ENCODE data around the gene APIP.

DNA sequence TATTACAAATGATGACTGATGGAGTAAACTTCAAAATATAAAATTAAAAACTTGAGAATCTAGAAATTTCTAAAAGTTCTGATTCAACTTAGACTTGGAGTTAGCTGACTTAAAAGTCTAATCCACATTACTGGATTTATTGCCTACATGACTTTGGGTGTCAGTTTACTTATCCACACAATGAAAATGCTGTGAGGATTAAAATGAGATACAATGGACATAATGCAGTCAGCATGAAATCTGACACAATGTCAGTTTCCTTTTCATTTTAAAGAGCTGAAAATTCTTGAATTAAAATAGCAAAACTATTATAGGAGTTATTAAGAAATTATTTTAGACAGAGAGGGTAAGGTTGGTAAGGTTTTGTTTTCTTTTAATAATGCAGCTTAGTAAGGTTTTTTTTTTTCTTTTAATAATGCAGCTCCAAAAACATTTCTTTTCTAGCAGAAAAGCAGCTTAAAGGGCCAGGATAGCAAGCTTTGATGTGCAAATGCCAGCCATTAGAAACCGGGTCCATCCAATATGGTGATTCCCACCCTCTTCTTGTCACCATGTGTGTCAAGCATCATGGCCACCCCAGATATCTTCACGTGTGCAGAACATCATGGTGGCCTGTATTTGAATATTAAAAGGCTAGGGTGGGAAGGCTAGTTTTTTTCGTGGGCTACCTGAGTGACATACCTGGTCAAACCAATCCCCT is 18.9 kb downstream of the APIP start:
- TF ChIP-seq, protein P1, sequence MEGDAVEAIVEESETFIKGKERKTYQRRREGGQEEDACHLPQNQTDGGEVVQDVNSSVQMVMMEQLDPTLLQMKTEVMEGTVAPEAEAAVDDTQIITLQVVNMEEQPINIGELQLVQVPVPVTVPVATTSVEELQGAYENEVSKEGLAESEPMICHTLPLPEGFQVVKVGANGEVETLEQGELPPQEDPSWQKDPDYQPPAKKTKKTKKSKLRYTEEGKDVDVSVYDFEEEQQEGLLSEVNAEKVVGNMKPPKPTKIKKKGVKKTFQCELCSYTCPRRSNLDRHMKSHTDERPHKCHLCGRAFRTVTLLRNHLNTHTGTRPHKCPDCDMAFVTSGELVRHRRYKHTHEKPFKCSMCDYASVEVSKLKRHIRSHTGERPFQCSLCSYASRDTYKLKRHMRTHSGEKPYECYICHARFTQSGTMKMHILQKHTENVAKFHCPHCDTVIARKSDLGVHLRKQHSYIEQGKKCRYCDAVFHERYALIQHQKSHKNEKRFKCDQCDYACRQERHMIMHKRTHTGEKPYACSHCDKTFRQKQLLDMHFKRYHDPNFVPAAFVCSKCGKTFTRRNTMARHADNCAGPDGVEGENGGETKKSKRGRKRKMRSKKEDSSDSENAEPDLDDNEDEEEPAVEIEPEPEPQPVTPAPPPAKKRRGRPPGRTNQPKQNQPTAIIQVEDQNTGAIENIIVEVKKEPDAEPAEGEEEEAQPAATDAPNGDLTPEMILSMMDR (IDR thresholded peaks at IDR 0.05; ENCODE audit: low read length) = no peak
- TF ChIP-seq EZH2phosphoT487 (IDR thresholded peaks at IDR 0.05; ENCODE audit: low read length) = no peak
